Colon (tissue), 2 donors: ENCODE data around the gene IL17RA.
"Not testable (repeated sequence)": the region's sequence is repeated elsewhere in the genome, so short reads cannot be mapped to it uniquely, and the experiment has no call there.

Experiments used
- FAIRE-seq: peaks from 2 replicates; lab custom pipeline; 2012; peaks lifted over from hg19 to GRCh38; lab: Jason Lieb, UNC
- donor health status: control.
- donor health status: control.

IL17RA gene

DNA sequence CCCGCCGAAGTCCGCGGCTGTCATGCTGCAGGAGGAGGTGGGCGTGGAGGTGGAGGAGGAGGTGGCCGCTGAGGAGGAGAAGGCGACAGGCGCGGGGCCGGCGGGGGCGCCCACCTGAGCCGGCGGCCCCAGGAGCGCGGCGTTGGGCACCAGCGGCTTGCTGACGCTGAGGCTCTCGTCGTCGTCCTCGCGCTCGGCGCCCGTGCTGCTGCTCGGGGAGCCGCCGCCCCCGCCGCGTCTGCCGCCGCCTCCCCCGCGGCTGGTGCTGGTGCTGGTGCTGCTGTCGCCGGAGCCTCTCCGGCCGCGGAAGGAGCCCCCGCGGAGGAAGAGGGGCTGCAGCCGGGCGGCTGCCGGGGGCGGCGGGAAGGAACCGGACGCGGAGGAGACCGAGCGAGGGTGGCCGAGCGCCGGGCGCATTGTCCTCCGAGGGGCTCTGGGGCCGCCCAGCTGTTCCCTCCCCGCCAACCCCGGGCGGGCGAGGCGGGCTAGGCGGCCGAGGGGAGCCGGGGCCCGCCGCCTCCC lies 36.0 kb downstream of the IL17RA start:
- no peak for FAIRE-seq

DNA sequence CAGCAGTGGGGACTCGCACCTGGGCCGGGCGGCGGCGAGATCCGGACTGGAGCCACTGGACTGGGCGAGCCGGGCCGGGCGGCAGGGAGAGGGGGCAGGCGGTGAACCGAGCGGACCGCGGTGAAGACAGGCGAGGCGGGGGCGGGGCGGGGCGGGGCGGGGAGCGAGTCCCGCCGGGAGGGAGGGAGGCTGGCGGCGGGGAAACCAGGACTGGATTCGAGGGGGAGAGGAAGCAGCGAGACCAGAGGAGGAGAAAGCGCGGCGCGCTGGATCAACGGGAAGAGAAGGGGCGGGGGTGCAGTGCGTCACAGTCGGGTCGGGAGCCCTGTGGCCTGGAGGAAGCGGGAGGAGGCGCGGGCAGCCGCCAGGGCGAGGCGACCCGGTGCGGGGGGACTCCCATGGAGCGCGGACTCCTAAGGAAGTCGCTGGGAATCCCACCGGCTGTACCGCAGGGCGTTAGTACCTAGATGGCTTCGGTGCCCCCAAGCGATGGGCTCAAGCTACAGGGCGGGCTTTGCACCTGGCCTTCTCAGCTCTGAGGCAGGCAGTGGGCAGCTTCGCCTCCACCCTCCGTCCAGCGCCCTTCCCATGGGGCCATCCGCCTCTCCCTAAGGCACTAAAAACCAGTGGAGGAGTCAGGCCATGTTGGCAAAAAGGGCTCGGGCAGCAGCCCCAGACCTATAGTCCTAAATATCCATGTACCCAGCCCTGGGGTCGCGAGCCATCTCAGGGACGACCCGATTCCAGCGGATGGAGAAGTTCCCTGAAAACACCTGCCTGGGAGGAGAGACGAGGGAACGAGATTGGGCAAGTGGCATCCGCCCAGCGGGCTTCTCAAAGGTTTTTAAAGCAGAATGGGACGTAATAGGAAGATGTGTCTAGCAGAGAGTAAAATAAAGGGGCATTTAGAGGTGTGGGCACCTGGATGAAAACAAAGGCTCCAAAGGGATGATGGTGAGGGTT lies 36.7 kb downstream of the IL17RA start, which contains the start of gene TMEM121B:
Gene TMEM121B, minus strand, starts transcription at position 128 of the 963 bp plus-strand sequence. CDS start 233 bp downstream, outside the sequence.
- no peak for FAIRE-seq

DNA sequence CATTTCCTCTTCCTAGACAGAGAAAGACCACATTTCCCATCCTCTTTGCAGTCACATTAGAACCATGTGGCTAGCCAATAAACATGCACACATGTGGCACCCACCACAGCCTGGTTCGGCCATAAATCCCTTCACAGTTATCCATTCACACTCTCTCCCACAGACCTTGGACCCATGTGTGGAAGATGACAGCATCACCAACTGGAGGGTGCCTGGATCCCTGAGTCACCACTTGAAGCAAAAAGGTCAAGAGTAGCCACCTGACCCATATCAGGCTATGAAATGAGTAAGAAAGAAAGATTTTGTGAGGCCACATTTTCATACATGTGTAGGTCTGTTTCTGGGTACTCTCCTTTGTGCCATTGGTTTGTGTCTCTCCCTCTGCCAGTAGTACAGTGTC lies 45.4 kb downstream of the IL17RA start:
- no peak for FAIRE-seq

DNA sequence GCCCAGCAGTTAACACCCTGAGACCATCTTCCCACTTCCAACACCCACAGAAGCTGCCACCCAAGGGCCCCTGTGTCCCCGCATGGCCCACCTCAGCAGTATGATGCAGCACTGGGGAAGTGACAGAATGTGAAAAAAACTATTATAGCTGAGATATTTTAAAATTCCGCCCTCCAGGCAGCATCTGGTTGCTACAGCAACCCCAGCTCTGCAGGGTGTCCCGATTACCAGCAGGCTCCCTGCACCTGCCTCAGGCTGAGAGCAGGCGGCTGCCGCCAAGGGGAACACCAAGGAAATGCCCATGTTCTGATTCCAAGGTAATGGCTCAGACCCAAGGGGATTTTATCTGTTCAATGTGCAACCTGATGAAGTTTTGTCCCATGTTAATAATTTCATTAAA lies 46.9 kb downstream of the IL17RA start:
- FAIRE-seq: no peak

DNA sequence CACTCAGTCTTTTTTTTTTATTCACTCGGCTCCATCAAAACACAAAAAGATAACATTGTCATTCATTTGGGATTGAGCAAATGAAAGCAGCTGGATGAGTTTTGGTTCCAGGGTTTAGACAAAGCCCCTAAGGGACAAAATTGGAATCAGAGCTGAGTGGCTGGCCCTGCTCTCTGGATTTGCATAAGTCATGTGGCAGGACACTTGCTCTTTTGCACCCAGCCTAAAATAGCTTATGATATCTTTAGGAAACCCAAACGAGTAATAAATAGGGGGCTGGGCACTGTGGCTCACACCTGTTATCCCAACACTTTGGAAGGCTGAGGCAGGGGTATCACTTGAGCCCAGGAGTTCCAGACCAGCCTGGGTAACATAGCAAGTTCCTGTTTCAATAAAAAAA lies 47.3 kb downstream of the IL17RA start:
- no peak for FAIRE-seq

DNA sequence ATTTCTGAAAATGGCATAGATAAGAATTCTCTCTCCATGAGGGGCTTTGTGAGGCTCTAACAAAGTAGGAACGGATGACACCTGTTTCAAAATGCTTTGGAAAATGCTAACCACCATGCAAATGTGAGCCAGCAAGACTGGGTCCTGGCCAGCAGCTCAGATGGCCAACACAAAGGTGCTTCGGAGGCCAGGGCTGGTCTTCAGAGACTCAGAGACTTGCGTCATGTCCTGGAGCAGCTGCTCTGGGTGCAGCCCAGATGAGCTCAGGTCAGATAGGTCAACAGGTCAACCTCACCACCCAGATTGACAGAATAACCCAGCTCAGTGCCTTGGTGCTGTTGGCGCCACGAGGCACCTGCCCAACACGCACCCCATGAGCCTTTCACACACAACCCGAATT lies 48.3 kb downstream of the IL17RA start:
- FAIRE-seq: no peak

DNA sequence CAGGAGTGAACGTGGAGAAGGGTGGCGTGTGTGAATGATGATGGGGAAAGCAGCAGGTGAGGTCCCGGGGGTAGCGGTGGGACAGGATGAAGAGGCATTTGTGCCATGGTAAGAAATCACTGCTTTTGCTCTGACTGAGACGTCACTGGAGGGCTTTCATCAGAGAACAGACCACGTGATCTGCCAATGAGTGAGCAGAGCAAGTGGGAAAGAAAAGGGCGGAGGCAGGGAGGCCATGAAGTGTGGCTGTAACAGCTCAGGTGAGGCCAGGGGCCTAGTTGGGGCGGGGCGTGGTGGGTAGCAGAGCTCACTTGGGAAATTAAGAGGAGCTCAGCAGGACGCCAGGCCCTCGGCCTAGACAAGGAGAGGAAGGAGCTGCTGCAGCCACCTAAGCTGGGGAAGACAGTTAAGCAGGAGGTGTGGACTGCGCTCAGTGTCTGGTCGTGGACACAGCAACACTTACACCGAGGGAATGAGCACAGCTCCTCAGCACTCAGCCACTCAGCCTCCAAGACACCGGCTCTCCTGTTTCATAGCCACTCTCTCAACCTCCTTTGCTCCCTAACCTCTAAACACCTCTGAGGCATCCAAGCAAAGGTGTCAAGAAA lies 50.5 kb downstream of the IL17RA start:
- no peak for FAIRE-seq

DNA sequence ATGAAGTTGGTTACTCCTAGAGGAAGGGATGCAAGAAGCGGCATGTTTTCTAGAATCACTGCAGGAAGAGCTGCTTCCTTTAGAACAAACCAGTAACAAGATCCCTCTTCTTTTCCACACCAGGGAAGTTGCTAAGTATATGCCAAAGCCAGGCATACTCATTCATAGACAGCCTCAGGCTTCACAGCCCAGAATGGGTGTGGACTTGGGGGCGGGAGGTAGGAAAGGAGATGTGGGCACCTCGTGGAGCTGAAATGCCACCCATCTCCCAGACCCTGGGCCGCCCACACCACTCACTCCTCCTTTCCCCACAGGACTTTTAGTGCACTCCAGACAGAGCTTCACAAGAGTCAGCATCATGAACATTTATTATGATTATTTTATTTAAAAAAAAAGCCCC lies 52.4 kb downstream of the IL17RA start:
- FAIRE-seq: no peak

DNA sequence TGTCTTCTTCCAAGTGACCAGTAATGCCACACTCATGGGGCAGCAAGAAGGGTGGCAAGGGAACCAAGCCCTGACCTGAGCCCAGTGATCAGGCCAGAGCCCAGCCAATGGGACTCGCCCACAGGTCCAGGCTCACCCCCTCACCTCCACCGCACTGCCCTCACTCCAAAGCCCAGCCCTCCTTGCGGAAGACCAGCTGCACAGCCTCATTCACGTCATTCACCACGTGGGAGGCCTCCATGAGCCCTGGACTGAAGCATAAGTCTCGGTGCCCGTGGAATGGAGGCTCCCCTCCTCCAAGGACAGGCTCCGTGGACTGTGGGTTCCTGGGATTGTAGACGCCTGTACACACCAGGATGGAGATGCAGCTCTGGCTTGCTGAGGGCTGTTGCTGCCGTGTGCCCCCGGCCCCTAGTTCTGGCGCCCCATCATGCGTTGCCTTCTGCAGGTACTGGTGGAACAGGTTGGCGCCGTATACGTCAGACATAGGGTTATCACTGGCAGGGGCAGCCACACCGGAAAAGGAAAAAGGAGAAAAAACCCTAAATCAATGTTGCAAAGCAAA lies 53.1 kb downstream of the IL17RA start:
- no peak for FAIRE-seq

DNA sequence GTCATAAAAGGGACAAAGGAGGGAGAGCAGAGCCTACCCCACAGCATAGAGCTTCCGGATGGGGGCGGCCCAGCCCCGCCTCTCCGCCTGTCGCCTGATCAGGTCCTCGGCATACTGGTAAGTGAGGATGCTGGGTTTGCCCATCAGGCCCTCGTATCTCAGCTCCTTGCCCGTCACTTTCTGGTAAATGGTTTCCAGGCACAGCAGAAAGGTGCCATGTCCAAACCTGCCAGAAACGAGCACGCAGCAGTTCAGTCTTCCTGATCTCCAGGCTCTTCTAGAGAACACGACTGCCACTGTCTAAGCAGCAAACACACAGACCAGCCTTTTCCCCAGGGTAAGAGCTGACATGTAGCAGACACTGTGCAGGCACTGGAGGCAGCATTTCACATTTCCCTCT lies 53.7 kb downstream of the IL17RA start:
- no peak for FAIRE-seq

DNA sequence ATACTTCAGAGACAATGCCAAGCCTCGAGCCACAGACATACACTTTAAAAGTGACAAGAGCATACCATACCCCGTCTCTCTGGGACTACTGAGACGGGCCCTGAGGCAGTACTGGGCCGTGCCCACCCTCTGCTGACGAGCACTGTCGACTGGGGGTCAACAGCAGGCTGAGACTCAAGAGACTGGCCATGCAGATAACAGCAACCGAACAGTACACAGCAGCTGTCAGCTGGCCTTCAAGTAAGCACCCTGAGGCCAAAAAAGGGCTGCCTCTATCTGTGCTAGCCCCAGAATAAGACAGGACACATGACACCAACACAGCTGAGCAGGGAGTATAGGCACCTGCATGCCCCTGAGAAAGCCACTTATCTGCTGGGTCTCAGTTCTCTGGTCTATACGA lies 55.2 kb downstream of the IL17RA start:
- no peak for FAIRE-seq

DNA sequence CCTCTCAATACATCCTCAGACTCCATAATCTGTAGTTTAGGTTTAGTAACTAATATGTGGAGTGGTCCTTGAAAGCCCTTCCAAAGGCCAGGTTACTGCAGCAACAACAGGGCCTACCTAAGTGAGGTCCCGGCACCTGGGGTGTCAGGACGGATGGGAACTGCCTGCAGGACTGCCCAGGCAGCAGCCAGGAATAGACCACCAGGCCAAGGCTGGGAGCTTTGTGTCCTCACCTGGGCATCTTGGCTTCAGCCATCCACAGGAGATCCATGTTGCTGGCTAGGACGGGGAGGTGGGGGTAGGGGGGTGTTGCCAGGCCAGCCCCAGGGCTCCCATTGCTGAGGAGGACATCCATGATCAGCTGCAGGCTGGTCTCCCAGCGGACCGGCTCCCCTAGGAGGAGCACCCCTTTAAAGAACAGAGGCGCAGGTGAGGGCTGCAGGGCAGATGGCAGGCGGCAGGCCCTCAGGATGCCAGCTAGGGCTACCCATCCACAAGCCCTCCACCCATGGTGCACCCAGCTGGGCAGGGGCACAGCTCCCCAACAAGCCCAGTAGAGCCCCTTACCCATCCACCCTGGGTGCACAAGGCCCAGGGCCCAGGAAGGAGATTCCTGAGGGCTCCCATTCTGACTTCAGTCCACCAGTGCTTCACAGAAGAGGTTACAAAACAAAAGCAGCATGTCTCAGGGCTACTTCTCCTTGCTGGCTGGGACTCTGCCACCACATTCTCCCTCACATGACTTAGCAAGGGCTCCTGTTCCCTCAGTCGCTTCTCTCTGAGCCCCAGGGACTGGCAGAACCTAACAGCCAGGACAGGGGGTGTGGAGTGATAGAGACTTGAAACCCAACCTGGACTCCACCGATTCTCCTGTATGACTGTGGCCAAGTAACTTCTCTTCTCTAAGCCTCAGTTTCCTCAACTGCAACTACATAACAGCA lies 56.3 kb downstream of the IL17RA start:
- FAIRE-seq: no peak

DNA sequence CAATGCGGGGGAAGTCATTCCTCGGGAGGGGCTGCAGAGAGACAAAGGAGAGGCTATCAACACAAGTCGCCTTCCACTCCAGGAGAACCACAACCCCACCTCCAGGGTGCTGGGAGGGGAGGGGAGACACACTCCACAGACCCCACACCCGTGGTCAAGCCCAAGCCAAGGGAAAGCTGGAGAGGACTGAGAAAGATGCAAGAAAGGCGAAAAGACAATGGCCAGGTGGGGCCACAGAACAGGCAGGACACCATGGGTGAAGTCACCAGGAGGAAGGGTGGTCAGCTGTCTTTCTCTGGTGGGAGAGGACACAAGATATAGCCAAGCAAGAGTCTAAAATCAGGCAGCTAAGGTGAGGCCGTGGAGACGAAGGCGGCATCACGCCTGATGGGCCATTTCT lies 58.3 kb downstream of the IL17RA start:
- FAIRE-seq: no peak

DNA sequence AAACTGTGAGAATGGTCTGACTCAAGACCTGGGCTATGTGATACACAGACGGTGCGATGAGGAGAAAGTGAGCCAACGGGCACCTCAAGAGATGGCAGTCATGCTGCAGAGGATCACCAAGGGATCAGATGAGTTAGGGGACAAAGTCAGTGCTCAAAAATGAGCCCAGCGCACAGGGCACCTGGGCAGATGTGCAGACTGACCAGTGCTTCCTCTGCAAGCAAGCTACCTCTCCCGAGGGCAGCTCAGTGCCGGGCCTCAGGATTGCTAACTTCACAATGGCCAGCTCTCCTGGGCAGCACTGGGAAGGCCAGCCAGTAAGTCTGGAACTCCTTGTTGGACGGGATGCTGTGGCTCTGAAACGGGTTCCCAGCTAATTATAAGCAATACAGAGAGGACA lies 59.0 kb downstream of the IL17RA start:
- no peak for FAIRE-seq

DNA sequence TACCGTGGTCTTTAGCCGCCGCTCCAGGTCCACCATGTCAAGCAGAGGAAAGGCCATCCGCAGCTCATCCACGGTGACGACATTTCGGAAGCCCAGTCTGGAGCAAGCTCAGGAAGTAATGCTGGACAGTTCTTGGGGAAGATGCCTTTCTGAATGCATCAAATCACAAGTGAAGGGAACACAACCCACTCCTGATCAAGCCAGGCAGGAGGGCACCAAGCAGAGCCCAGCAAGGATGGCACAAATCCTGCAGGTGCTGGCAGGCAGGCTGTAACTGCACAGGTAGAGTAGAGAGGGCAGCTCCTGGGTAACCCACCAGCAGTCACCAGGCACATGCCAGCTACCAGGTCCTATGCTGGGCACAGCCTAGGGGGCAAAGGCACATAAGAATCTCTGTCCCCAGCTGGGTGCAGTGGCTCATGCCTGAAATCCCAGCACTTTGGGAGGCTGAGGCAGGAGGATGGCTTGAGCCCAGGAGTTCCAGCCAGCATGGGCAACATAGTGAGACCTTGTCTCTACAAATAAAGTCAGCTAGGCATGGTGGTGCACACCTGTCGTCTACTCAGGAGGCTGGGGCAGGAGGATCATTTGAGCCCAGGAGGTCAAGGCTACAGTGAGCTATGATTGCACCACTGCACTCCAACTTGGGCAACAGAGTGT lies 60.4 kb downstream of the IL17RA start:
- no peak for FAIRE-seq

DNA sequence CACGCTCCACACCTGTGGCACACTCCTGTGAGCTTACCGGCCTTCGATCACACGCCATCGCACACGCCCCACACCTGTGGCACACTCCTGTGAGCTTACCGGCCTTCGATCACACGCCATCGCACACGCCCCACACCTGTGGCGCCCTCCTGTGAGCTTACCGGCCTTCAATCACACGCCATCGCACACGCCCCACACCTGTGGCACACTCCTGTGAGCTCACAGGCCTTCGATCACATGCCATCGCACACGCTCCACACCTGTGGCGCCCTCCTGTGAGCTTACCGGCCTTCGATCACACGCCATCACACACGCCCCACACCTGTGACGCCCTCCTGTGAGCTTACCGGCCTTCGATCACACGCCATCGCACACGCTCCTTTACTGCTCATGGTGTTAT lies 62.7 kb downstream of the IL17RA start:
- not testable (repeated sequence) for FAIRE-seq

DNA sequence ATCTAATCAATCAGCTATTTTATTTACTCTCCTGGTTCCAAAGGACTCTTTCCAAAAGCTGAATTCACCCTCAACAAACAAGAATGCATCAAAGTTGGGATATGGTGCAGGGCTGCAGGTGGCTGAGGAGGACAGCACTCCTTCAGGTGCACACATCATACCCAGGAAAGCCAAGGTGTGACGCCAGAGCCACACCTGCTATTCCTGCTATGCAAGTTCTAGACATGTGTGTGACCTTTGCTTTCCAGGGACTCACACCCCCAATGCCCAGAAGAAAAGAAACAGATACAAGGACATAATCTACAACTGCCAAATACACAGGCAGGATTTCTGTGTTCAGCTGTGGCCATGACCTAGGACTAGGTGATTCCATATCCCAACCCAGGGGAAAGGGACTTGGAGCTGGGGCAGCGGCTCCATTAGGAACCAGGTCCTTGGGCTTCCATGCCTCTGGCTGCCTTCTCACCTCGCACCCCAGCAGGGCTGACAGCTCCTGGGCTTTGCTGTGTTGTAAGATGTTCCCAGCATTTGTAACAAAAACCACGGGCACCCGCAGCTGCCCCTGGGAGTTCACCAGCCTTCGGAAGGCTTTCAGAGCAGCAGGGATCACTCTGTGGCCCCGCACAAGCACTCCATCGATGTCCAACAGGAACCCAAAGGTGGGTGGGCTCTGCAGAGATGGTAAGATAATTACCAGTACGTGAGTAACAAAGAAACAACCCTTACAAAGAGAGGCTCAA lies 64.4 kb downstream of the IL17RA start:
- FAIRE-seq: no peak

DNA sequence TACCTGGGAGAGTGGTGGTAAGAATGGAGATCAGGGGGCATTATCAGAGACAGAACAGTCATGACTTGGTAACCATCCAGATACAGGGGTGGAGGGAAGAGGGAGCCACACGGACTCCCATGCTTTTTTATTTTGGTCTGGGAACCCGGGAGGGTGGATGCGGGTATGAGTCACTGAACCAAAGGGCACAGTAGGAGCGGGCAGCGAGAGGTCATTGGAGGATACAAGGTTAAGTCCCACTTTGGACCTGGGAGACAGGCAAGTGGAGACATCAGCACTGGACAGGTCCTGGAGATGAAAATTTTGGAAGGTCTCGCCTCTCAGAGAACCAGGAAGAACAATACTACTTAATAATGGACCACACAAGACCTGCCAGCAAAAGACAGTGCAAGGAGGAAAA lies 67.5 kb downstream of the IL17RA start:
- no peak for FAIRE-seq

DNA sequence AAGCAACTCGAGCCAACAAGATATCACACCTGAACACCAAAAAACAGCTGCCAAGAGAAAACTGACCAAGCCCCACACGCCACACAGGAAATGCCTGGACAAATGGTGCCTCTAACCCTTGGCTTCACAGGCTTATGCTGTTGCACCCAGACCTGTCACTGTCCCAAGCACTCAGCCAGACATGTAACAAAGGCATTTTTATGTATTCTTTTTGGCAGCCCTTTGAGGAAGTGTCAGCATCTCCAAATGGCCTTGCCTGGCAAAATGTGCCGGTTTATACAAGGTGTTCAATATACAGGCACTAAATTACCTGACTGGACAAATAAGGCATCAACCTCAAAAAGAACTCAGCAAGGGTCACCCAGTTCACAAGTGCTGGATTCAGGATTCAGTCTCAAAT lies 68.2 kb downstream of the IL17RA start:
- FAIRE-seq: no peak

DNA sequence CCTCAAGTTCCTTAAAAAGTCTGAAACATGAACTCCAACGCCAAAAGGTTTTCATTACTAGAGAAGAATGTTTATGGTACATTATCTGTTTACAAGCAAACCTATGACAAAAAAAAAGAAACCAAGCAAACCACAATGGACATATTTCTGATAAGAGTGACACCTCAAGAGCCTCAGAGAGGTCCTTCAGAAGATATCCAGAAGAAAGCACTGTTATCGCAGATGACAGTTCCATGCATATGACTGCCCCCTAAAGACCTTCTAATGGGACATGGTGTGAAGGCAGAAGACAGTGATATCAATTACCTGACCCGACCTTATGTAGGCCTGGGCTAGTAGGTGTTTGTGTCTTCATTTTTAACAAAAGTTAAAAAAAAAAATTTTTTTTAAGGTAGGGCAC lies 71.1 kb downstream of the IL17RA start:
- no peak for FAIRE-seq

DNA sequence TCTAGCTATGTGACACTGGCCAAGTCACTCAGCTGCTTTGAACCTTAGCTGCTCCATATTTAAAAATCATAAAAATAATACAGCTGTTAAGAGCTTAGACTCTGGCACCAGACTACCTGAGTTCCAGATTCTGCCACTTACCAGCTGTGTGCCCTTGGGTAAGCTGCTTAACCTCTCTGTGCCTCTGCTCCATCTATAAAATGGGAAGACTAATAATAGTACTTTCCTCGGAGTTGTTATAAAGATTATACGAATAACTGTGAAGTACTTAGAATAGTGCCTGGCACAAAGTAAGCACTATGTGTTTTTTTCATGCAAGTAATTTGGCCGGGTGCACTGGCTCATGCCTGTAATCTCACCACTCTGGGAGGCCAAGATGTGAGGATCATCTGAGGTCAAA lies 72.9 kb downstream of the IL17RA start:
- no peak for FAIRE-seq
